ENCODE results near the gene GATAD2B.

Gene GATAD2B

GRCh38 chr1:153937331-153937730 is 14.6 kb upstream of the GATAD2B start:
- POLR2A ChIA-PET, result no interaction called here
- CTCF ChIA-PET, result interaction anchor here (0.8 to 1.6 kb wide), 2 partner anchors 9 to 49 kb away, joined by 3 to 7 read pairs; partner anchors contain the start of genes DENND4B and RAB13
- no peak for TF ChIP-seq CTCF (IDR thresholded peaks at IDR 0.05; ENCODE audit: insufficient read depth, low read length, missing control alignments)
- no peak overlapping the region for H3K4me3 ChIP-seq (ENCODE audit: low read depth, low read length)
- no peak for DNase-seq (ENCODE audit: low read depth, low spot score)

- H3K4me3 ChIP-seq (ENCODE audit: low read depth, low read length), result no peak overlapping the region
- TF ChIP-seq CTCF (IDR thresholded peaks at IDR 0.05; ENCODE audit: insufficient read depth, low read length, missing control alignments), result no peak
- CTCF ChIA-PET, result interaction anchor here (1.2 to 1.6 kb wide), 2 partner anchors 10 kb away, joined by 4 to 7 read pairs; partner anchors contain the start of gene DENND4B
- POLR2A ChIA-PET, result no interaction called here
- no peak for DNase-seq (ENCODE audit: low read depth, low spot score)
These were observed 13.4 kb upstream of the GATAD2B start for GRCh38 chr1:153936011-153936802.

- H3K4me3 ChIP-seq (ENCODE audit: low read depth, low read length), result no peak overlapping the region
- no peak for TF ChIP-seq CTCF (IDR thresholded peaks at IDR 0.05; ENCODE audit: insufficient read depth, low read length, missing control alignments)
- ChIA-PET CTCF (interaction anchor here (1.2 to 1.7 kb wide), 2 partner anchors 10 to 12 kb away, joined by 4 to 6 read pairs; partner anchors contain the start of gene DENND4B), POLR2A (interaction anchor here (1.0 kb wide), 1 partner anchor 22 kb away, joined by 3 read pairs; no protein-coding TSS in a partner anchor)
- no peak for DNase-seq (ENCODE audit: low read depth, low spot score)
These were observed 12.0 kb upstream of the GATAD2B start for GRCh38 chr1:153934746-153935145.

- no peak overlapping the region for H3K4me3 ChIP-seq (ENCODE audit: low read depth, low read length)
- TF ChIP-seq CTCF (IDR thresholded peaks at IDR 0.05; ENCODE audit: insufficient read depth, low read length, missing control alignments), result no peak
- no peak for DNase-seq (ENCODE audit: low read depth, low spot score)
- ChIA-PET POLR2A (interaction anchor here (0.6 to 1.0 kb wide), 2 partner anchors 22 to 24 kb away, joined by 3 read pairs; no protein-coding TSS in a partner anchor), CTCF (interaction anchor here (0.8 to 1.7 kb wide), 2 partner anchors 11 to 137 kb away, joined by 5 to 6 read pairs; no protein-coding TSS in a partner anchor)
These were observed 11.2 kb upstream of the GATAD2B start for GRCh38 chr1:153933955-153934354.

- ChIA-PET POLR2A (interaction anchor here (0.6 kb wide), 1 partner anchor 23 kb away, joined by 3 read pairs; no protein-coding TSS in a partner anchor), CTCF (no interaction called here)
- no peak overlapping the region for H3K4me3 ChIP-seq (ENCODE audit: low read depth, low read length)
- no peak for DNase-seq (ENCODE audit: low read depth, low spot score)
- TF ChIP-seq CTCF (IDR thresholded peaks at IDR 0.05; ENCODE audit: insufficient read depth, low read length, missing control alignments), result no peak
These were observed 10.7 kb upstream of the GATAD2B start for GRCh38 chr1:153933430-153933829.

All from AG04449 (cell line).